NCI-H1694 treated with DMSO at 0.1 percent for 48 hours (cell line): ENCODE data around the gene BCAN.
A peak's percentile ranks its signal among the peaks of the same experiment; 100 is the strongest.

ENCODE experiments used
- DNase-seq: peaks from one replicate; lab custom pipeline; 2025; lab: John Stamatoyannopoulos, UW

Gene BCAN

GRCh38 chr1:156643778-156644092 lies 1.8 kb downstream of the BCAN start:
- DNase-seq = no peak

GRCh38 chr1:156644146-156644545 lies 2.2 kb downstream of the BCAN start:
- DNase-seq = no peak

GRCh38 chr1:156644640-156645039 lies 2.7 kb downstream of the BCAN start:
- no peak for DNase-seq

GRCh38 chr1:156645056-156645455 lies 3.1 kb downstream of the BCAN start:
- DNase-seq = no peak

- DNase-seq = no peak
Observed at GRCh38 chr1:156645666-156646065, 3.7 kb downstream of the BCAN start.

DNA sequence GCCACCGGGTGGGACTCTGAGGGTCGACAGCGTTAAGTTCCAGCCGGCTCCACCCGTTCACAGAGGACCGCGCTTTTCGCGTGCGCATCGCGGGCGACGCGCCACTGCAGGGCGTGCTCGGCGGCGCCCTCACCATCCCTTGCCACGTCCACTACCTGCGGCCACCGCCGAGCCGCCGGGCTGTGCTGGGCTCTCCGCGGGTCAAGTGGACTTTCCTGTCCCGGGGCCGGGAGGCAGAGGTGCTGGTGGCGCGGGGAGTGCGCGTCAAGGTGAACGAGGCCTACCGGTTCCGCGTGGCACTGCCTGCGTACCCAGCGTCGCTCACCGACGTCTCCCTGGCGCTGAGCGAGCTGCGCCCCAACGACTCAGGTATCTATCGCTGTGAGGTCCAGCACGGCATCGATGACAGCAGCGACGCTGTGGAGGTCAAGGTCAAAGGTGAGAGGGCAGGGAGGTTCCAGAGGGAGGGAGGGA lies 4.9 kb downstream of the BCAN start:
- DNase-seq = no peak

GRCh38 chr1:156647351-156647750 lies 5.4 kb downstream of the BCAN start:
- no peak for DNase-seq

DNA sequence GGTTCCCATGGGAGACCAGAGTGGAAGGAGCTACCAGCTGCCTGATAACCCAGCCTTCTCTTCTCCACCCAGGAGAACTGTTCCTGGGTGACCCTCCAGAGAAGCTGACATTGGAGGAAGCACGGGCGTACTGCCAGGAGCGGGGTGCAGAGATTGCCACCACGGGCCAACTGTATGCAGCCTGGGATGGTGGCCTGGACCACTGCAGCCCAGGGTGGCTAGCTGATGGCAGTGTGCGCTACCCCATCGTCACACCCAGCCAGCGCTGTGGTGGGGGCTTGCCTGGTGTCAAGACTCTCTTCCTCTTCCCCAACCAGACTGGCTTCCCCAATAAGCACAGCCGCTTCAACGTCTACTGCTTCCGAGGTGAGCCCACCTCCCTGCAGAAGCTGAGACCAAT lies 6.6 kb downstream of the BCAN start:
- DNase-seq = no peak

GRCh38 chr1:156648951-156649350 lies 7.0 kb downstream of the BCAN start:
- no peak for DNase-seq

DNA sequence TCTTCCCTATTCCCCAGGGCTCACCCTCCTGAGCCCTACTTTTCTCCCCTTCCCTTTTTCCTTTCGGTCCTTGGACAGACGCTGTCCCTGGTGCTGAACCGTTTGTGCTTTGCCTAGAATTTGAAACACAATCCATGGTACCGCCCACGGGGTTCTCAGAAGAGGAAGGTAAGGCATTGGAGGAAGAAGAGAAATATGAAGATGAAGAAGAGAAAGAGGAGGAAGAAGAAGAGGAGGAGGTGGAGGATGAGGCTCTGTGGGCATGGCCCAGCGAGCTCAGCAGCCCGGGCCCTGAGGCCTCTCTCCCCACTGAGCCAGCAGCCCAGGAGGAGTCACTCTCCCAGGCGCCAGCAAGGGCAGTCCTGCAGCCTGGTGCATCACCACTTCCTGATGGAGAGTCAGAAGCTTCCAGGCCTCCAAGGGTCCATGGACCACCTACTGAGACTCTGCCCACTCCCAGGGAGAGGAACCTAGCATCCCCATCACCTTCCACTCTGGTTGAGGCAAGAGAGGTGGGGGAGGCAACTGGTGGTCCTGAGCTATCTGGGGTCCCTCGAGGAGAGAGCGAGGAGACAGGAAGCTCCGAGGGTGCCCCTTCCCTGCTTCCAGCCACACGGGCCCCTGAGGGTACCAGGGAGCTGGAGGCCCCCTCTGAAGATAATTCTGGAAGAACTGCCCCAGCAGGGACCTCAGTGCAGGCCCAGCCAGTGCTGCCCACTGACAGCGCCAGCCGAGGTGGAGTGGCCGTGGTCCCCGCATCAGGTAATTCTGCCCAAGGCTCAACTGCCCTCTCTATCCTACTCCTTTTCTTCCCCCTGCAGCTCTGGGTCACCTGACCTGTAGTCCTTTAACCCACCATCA lies 10.4 kb downstream of the BCAN start:
- DNase-seq = no peak

DNA sequence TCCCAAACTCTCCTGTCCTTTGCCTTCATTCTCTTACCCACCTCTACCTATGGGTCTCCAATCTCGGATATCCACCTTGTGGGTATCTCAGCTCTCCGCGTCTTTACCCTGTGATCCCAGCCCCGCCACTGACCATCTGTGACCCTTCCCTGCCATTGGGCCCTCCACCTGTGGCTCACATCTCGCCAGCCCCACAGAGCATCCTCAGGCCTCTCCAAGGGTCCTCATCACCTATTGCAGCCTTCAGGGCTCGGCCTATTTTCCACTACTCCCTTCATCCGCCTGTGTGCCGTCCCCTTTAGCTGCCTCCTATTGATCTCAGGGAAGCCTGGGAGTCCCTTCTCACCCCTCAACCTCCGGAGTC lies 11.1 kb downstream of the BCAN start:
- DNase-seq = no peak

DNA sequence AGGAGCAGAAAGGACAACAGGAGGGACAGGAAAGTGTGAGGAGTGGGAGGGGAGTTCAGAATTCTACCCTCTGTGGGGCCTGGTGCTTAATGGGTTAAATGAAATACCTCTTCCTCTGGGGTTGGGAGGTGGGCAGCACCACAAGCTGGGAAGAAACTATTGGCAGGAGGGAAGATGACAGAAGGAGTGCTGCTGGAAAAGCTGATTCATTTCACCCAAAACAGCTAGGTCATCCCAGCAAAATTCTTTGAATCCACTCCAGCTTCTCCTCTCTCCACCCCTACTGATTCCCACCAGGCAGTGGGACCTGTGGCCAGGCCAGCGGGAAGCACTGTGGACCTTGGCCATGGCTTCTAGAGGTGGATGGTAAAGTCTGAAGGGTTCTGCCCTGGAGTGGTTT lies 12.8 kb downstream of the BCAN start:
- peak; percentile 64 for DNase-seq

- DNase-seq = peak; percentile 66
Observed at GRCh38 chr1:156655151-156655903, 13.4 kb downstream of the BCAN start.

- DNase-seq = no peak
Observed at GRCh38 chr1:156655904-156656516, 14.1 kb downstream of the BCAN start.

- peak; percentile 74 for DNase-seq
Observed at GRCh38 chr1:156656806-156657740, 15.2 kb downstream of the BCAN start.

GRCh38 chr1:156657741-156658319 lies 15.9 kb downstream of the BCAN start:
- no peak for DNase-seq

GRCh38 chr1:156658496-156658895 lies 16.6 kb downstream of the BCAN start:
- DNase-seq = no peak

- no peak for DNase-seq
Observed at GRCh38 chr1:156658945-156659574, 17.1 kb downstream of the BCAN start.

GRCh38 chr1:156659661-156659987 lies 17.7 kb downstream of the BCAN start:
- DNase-seq = no peak

DNA sequence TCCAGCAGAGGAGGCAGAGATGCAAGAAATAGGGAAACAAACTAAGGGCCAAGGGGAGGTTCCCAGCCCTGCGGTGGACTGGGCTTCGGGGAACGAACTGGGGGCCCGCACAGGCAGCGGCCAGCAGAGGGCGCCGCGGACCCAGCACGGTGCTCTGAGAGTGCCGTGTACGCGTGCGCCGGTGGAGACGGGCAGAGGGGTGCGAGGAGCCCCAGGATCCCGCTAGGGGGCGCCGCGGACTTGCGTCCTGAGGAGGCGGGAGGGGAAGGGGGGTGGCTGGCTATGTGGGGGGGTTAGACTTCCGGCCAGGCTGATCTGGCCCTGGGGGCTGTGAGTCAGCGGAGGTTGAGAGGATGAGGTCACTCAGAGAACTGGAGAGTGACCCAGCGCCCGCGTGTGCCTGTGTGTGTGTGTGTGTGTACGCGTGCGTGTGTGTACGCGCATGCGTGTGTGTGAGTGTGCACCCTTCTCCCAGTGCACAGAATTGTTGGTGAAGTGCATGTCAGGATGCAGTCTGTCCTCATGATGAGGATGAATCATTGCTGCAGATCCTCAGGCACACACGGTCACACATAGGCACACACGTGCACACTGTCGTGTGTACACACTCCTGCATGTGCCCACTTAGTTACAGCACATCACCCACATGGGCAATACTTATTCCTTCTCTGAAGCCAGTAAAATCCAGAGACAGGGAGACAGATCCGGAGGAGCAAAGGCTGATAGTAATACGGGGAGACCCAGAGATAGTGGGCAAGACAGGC lies 18.3 kb downstream of the BCAN start:
- peak; percentile 97 for DNase-seq

DNA sequence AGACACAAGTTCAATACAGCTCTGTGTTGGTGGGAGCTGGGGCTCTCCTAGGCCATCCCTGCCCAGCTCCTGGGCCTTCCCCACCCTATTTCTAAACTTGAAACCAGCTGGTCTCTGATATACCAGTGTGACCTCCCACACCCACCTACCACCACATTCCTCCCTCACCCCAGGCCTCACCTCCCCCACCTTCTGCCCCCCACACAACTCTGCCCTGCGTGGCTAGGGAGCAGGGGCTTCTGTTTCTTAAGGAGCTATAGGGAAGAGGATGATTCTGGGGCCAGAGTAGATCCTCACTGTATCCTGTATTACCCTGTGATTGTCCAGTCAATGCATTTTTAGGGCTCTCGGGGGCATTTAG lies 18.8 kb downstream of the BCAN start:
- no peak for DNase-seq
